B cell (primary cell): Measurements from ENCODE around the gene CEACAM3.

Experiments used
- CTCF ChIP-seq: fragments of 200-600 bp; IDR thresholded peaks from one replicate; pipeline ENCODE4 v1.8.0; 2022; ENCODE audit warnings: antibody characterized with exemption, mild to moderate bottlenecking
- EZH2 ChIP-seq: IDR thresholded peaks from 2 replicates; pipeline ENCODE4 v1.6.1; 2012; ENCODE audit warnings: borderline replicate concordance, low read depth, mild to moderate bottlenecking, moderate library complexity, low read length; ENCODE audit not compliant: insufficient read depth, poor library complexity, severe bottlenecking

GRCh38 chr19:41793414-41793727 lies 3.0 kb upstream of the CEACAM3 start:
- TF ChIP-seq CTCF, result no peak
- no peak for TF ChIP-seq EZH2
